H9 (cell line): ENCODE data around the gene JMJD7. TPM values are rescaled to one million over a fixed set of nuclear protein-coding genes. Genes with fewer than 3 reads are reported as not detected.
A peak's percentile ranks its signal among the peaks of the same experiment; 100 is the strongest.

Experiments
- DNase-seq: peaks from one replicate; pipeline ENCODE4 v3.0.0-alpha.2; 2017
- H2AFZ ChIP-seq: one replicate; pipeline ENCODE4 v1.6.1; 2013; ENCODE audit warnings: mild to moderate bottlenecking, low read length, control low read depth, moderate library complexity
- H2AK5ac ChIP-seq: 2 replicates; pipeline ENCODE4 v1.6.1; 2013; ENCODE audit warnings: low read length, control low read depth, mixed read lengths; ENCODE audit not compliant: insufficient read length
- H2BK120ac ChIP-seq: one replicate; pipeline ENCODE4 v1.6.1; 2013; ENCODE audit warnings: low read depth, mild to moderate bottlenecking, low read length, control low read depth, inconsistent platforms; ENCODE audit not compliant: poor library complexity, severe bottlenecking
- H2BK12ac ChIP-seq: 2 replicates; pipeline ENCODE4 v1.6.1; 2013; ENCODE audit warnings: low read length, control low read depth, mixed read lengths, low read depth; ENCODE audit not compliant: insufficient read length
- H2BK15ac ChIP-seq: 2 replicates; pipeline ENCODE4 v1.6.1; 2013; ENCODE audit warnings: low read depth, low read length, control low read depth
- H2BK20ac ChIP-seq: one replicate; pipeline ENCODE4 v1.6.1; 2013; ENCODE audit warnings: low read depth, mild to moderate bottlenecking, low read length, control low read depth, inconsistent platforms; ENCODE audit not compliant: poor library complexity, severe bottlenecking
- H2BK5ac ChIP-seq: 2 replicates; pipeline ENCODE4 v1.6.1; 2013; ENCODE audit warnings: low read length, control low read depth, mixed read lengths; ENCODE audit not compliant: insufficient read length
- H3K14ac ChIP-seq: 2 replicates; pipeline ENCODE4 v1.6.1; 2013; ENCODE audit warnings: low read length, control low read depth; ENCODE audit not compliant: insufficient read depth
- H3K18ac ChIP-seq: 2 replicates; pipeline ENCODE4 v1.6.1; 2013; ENCODE audit warnings: low read depth, mild to moderate bottlenecking, mixed read lengths, low read length, control low read depth; ENCODE audit not compliant: insufficient read length
- H3K23ac ChIP-seq: 2 replicates; pipeline ENCODE4 v1.6.1; 2013; ENCODE audit warnings: low read length, control low read depth, mixed read lengths, low read depth; ENCODE audit not compliant: insufficient read length
- H3K23me2 ChIP-seq: 2 replicates; pipeline ENCODE4 v1.6.1; 2013; ENCODE audit warnings: low read depth, mild to moderate bottlenecking, mixed read lengths, low read length, control low read depth; ENCODE audit not compliant: insufficient read length, poor library complexity, severe bottlenecking
- H3K27ac ChIP-seq: 2 replicates; pipeline ENCODE4 v1.5.1; 2013; ENCODE audit warnings: low read length, control low read depth, mixed read lengths, low read depth; ENCODE audit not compliant: insufficient read length
- H3K27me3 ChIP-seq: 2 replicates; pipeline ENCODE4 v1.6.1; 2013; ENCODE audit warnings: low read length, control low read depth, inconsistent platforms; ENCODE audit not compliant: insufficient read depth
- H3K4ac ChIP-seq: 2 replicates; pipeline ENCODE4 v1.6.1; 2013; ENCODE audit warnings: low read depth, mild to moderate bottlenecking, control low read depth, inconsistent platforms, low read length, moderate library complexity
- H3K4me1 ChIP-seq: 2 replicates; pipeline ENCODE4 v1.6.1; 2013; ENCODE audit warnings: low read length, control low read depth, inconsistent platforms; ENCODE audit not compliant: insufficient read depth
- H3K4me2 ChIP-seq: 2 replicates; pipeline ENCODE4 v1.6.1; 2013; ENCODE audit warnings: low read length, control low read depth, mixed read lengths; ENCODE audit not compliant: insufficient read length, insufficient read depth
- H3K56ac ChIP-seq: 2 replicates; pipeline ENCODE4 v1.6.1; 2013; ENCODE audit warnings: low read depth, mild to moderate bottlenecking, mixed read lengths, low read length, control low read depth; ENCODE audit not compliant: insufficient read length
- H3K79me1 ChIP-seq: 2 replicates; pipeline ENCODE4 v1.6.1; 2013; ENCODE audit warnings: low read depth, mild to moderate bottlenecking, moderate library complexity, low read length, control low read depth, inconsistent platforms; ENCODE audit not compliant: insufficient read depth, poor library complexity, severe bottlenecking
- H3K79me2 ChIP-seq: 2 replicates; pipeline ENCODE4 v1.6.1; 2013; ENCODE audit warnings: low read length, control low read depth, inconsistent platforms; ENCODE audit not compliant: insufficient read depth
- H3K9ac ChIP-seq: 2 replicates; pipeline ENCODE4 v1.6.1; 2013; ENCODE audit warnings: low read length, control low read depth, mixed read lengths; ENCODE audit not compliant: insufficient read length; ENCODE audit errors: extremely low read depth
- H3K9me3 ChIP-seq: one replicate; pipeline ENCODE4 v1.6.1; 2013; ENCODE audit warnings: low read depth, low read length, inconsistent platforms; ENCODE audit not compliant: control insufficient read depth
- H3T11ph ChIP-seq: one replicate; pipeline ENCODE4 v1.6.1; 2013; ENCODE audit warnings: mild to moderate bottlenecking, low read length, control low read depth, inconsistent platforms
- H4K20me1 ChIP-seq: one replicate; pipeline ENCODE4 v1.6.1; 2013; ENCODE audit not compliant: control insufficient read depth, insufficient read length, insufficient read depth
- H4K5ac ChIP-seq: 2 replicates; pipeline ENCODE4 v1.6.1; 2013; ENCODE audit warnings: low read depth, mild to moderate bottlenecking, mixed read lengths, low read length, control low read depth; ENCODE audit not compliant: insufficient read length
- H4K8ac ChIP-seq: replicated peaks from 2 replicates; pipeline ENCODE4 v1.6.1; 2013; ENCODE audit warnings: low read length, control low read depth, mixed read lengths, low read depth; ENCODE audit not compliant: insufficient read length
- H4K91ac ChIP-seq: 2 replicates; pipeline ENCODE4 v1.6.1; 2013; ENCODE audit warnings: low read depth, mild to moderate bottlenecking, moderate library complexity, mixed read lengths, low read length, control low read depth; ENCODE audit not compliant: insufficient read length
- H3K27ac Mint-ChIP-seq, 3 experiments: 2 replicates in 2 of 3; 3 replicates in 1 of 3; pipeline ENCODE4 v1.8.0; 2020 to 2021; ENCODE audit warnings: mixed read lengths in 3 of 3, mild to moderate bottlenecking in 1 of 3, moderate library complexity in 1 of 3
- H3K27me3 Mint-ChIP-seq: 2 replicates; pipeline ENCODE4 v1.8.0; 2021; ENCODE audit warnings: low read depth, mild to moderate bottlenecking, moderate library complexity, mixed read lengths
- H3K36me3 Mint-ChIP-seq, 3 experiments: 2 replicates in 2 of 3; 3 replicates in 1 of 3; pipeline ENCODE4 v1.8.0; 2020 to 2021; ENCODE audit warnings: low read depth in 3 of 3, mixed read lengths in 3 of 3; ENCODE audit not compliant: insufficient read depth in 1 of 3
- H3K4me1 Mint-ChIP-seq, 2 experiments: 2 replicates each; pipeline ENCODE4 v1.8.0; 2020; ENCODE audit warnings: mixed read lengths in 2 of 2
- H3K4me3 Mint-ChIP-seq, 2 experiments: 2 replicates in 1 of 2; 3 replicates in 1 of 2; pipeline ENCODE4 v1.8.0; 2020 to 2021; ENCODE audit warnings: mild to moderate bottlenecking in 2 of 2, mixed read lengths in 2 of 2, moderate library complexity in 1 of 2
- H3K9me3 Mint-ChIP-seq, 2 experiments: 2 replicates in 1 of 2; 3 replicates in 1 of 2; pipeline ENCODE4 v1.8.0; 2020; ENCODE audit warnings: mild to moderate bottlenecking in 2 of 2, mixed read lengths in 2 of 2, moderate library complexity in 1 of 2
- CTCF ChIP-seq: fragments of 200-600 bp; sonication (generic); conservative IDR thresholded peaks from 3 replicates; pipeline ENCODE4 v1.8.0; 2021; ENCODE audit warnings: antibody characterized with exemption, mild to moderate bottlenecking
- WGBS: extraction: QIAGEN DNeasy Blood & Tissue Kit; methylation state at CpG from one replicate; pipeline ENCODE4 v1.1.7; 2013; ENCODE audit warnings: missing lambda C conversion rate, low lambda C conversion rate, mixed read lengths; ENCODE audit not compliant: insufficient read length; ENCODE audit errors: extremely low coverage; 5-methylcytosine and 5-hydroxymethylcytosine counted together
- total RNA-seq: library from RNA; stranded (reverse); gene quantifications from 2 replicates; pipeline ENCODE4 v1.2.1, GENCODE V29; 2021

The JMJD7 gene
- total RNA-seq, 1 experiment from 2014 or later, result 13.3 TPM

GRCh38 chr15:41779662-41780157 is 48.2 kb upstream of the JMJD7 start:
- Histone ChIP-seq H3K23ac (no peak overlapping the region), H3K79me2 (no peaks in the 10 kb centered on the region), H2BK120ac (no peak overlapping the region), H3K27me3 (no peaks in the 10 kb centered on the region), H3K23me2 (peaks cover 8% of the 10 kb centered on the region), H3K27ac (no peak overlapping the region), H3K56ac (no peak overlapping the region), H3K9me3 (no peaks in the 10 kb centered on the region), H2AFZ (no peak overlapping the region), H3K4ac (no peak overlapping the region), H4K20me1 (no peaks in the 10 kb centered on the region), H4K8ac (no peak overlapping the region), H2BK20ac (no peak overlapping the region), H3K4me2 (no peak overlapping the region), H2BK12ac (no peak overlapping the region), H3K14ac (no peak overlapping the region), H3K79me1 (no peaks in the 10 kb centered on the region), H4K5ac (no peak overlapping the region), H3K18ac (no peak overlapping the region), H4K91ac (no peak overlapping the region), H2BK15ac (no peak overlapping the region), H3K9ac (no peak overlapping the region), H3T11ph (no peak overlapping the region), H2AK5ac (no peak overlapping the region), H2BK5ac (no peak overlapping the region), H3K4me1 (peaks cover 11% of the 10 kb centered on the region)
- Mint-ChIP-seq H3K27me3 (no peaks in the 10 kb centered on the region; the same call in none of the 2 replicates), H3K36me3 (peaks cover 0 to 2% (median 0%) of the 10 kb centered on the region in 3 experiments; a peak in 1 of 7 replicates), H3K4me1 (peaks cover 61 to 67% of the 10 kb centered on the region in 2 experiments), H3K9me3 (no peaks in the 10 kb centered on the region), H3K27ac (peak overlapping the region in 2 of 3 experiments; percentile 10 to 46; a peak in 3 of 7 replicates), H3K4me3 (no peak overlapping the region)
- no peak for DNase-seq
- no peak for TF ChIP-seq CTCF
- no CpG with 5 or more reads among the region's 4 CpGs for WGBS
